A549 (cell line): ENCODE results near the gene AAMDC.
"Not testable (repeated sequence)": the region's sequence is repeated elsewhere in the genome, so short reads cannot be mapped to it uniquely, and the experiment has no call there.

Experiments
- FOSB ChIP-seq: fragments of 250-450 bp; sonication (Bioruptor Pico); IDR thresholded peaks from 2 replicates; pipeline ENCODE4 v1.5.0; 2020; ENCODE audit warnings: mild to moderate bottlenecking, moderate library complexity
- FOSL2 ChIP-seq, 2 experiments: fragments of 450-650 bp in 1 of 2; fragments of >200 bp in 1 of 2; sonication (Bioruptor Twin) in 1 of 2; formaldehyde crosslinking; IDR thresholded peaks; 2 replicates each; pipeline versions ENCODE4 v1.5.0 to v1.6.1; 2016 to 2020; ENCODE audit warnings: mild to moderate bottlenecking in 1 of 2, moderate library complexity in 1 of 2
- FOXS1 ChIP-seq: fragments of 250-450 bp; sonication (Bioruptor Pico); IDR thresholded peaks from 2 replicates; pipeline ENCODE4 v1.5.0; 2020; ENCODE audit warnings: mild to moderate bottlenecking, moderate library complexity
- POLR2A ChIP-seq: IDR thresholded peaks from 2 replicates; pipeline ENCODE4 v1.6.1; 2012; ENCODE audit warnings: mild to moderate bottlenecking, low read length
- RAD21 ChIP-seq, 2 experiments: fragments of >200 bp in 1 of 2; sonication (Bioruptor Twin) in 1 of 2; formaldehyde crosslinking in 1 of 2; IDR thresholded peaks in 1 of 2; conservative IDR thresholded peaks in 1 of 2; 2 replicates in 1 of 2; 3 replicates in 1 of 2; pipeline ENCODE4 v1.6.1; 2012 to 2018; ENCODE audit warnings: inconsistent platforms in 1 of 2
- SMC3 ChIP-seq: fragments of >200 bp; sonication (Bioruptor Twin); formaldehyde crosslinking; IDR thresholded peaks from 3 replicates; pipeline ENCODE4 v1.6.1; 2018; ENCODE audit warnings: inconsistent platforms
- TFCP2L1 ChIP-seq: fragments of 250-450 bp; sonication (Bioruptor Pico); IDR thresholded peaks from 2 replicates; pipeline ENCODE4 v1.5.0; 2021; ENCODE audit warnings: mild to moderate bottlenecking
- TF ChIP-seq, protein P1 (sequence below): fragments of >200 bp; sonication (Bioruptor Twin); formaldehyde crosslinking; IDR thresholded peaks from 3 replicates; pipeline ENCODE4 v1.5.1; 2016
- TF ChIP-seq, protein P2 (sequence below): fragments of 200-600 bp; sonication (generic); IDR thresholded peaks from 2 replicates; pipeline ENCODE4 v1.6.1; 2016; ENCODE audit warnings: antibody characterized with exemption, mild to moderate bottlenecking, moderate library complexity
- TF ChIP-seq, protein P3 (sequence below): IDR thresholded peaks from 2 replicates; pipeline ENCODE4 v1.6.1; 2012

DNA sequence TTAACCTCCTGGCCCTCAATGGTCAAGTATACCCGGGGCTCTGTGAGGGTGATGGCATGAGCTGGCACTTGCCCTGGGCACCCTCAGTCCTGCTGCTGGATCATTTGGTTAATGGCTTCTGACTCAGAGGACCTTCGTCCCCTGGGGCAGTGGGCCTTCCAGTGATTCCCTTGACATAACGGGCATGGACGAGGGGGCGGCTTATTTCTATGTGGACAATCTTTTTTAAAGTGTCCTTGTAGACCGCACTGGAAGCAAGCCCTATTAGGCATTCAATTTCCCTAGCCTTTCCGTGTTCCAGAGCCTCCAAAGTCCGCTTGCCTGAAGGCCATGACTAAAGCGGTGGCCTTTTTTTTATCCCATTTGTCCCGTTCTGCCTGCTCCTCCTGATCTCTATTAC is 40.5 kb downstream of the AAMDC start:
- TF ChIP-seq TFCP2L1 (CRISPR knock-in tag); FOSL2 (IDR thresholded peaks at IDR 0.05); FOSL2 (CRISPR knock-in tag; IDR thresholded peaks at IDR 0.05); FOSB (CRISPR knock-in tag); RAD21 (conservative IDR thresholded peaks at IDR 0.05 in 1 of 2, IDR thresholded peaks at IDR 0.05 in 1 of 2); SMC3; FOXS1; POLR2A: not testable (repeated sequence)
- TF ChIP-seq, protein P1, sequence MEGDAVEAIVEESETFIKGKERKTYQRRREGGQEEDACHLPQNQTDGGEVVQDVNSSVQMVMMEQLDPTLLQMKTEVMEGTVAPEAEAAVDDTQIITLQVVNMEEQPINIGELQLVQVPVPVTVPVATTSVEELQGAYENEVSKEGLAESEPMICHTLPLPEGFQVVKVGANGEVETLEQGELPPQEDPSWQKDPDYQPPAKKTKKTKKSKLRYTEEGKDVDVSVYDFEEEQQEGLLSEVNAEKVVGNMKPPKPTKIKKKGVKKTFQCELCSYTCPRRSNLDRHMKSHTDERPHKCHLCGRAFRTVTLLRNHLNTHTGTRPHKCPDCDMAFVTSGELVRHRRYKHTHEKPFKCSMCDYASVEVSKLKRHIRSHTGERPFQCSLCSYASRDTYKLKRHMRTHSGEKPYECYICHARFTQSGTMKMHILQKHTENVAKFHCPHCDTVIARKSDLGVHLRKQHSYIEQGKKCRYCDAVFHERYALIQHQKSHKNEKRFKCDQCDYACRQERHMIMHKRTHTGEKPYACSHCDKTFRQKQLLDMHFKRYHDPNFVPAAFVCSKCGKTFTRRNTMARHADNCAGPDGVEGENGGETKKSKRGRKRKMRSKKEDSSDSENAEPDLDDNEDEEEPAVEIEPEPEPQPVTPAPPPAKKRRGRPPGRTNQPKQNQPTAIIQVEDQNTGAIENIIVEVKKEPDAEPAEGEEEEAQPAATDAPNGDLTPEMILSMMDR, result not testable (repeated sequence)
- TF ChIP-seq, protein P2, sequence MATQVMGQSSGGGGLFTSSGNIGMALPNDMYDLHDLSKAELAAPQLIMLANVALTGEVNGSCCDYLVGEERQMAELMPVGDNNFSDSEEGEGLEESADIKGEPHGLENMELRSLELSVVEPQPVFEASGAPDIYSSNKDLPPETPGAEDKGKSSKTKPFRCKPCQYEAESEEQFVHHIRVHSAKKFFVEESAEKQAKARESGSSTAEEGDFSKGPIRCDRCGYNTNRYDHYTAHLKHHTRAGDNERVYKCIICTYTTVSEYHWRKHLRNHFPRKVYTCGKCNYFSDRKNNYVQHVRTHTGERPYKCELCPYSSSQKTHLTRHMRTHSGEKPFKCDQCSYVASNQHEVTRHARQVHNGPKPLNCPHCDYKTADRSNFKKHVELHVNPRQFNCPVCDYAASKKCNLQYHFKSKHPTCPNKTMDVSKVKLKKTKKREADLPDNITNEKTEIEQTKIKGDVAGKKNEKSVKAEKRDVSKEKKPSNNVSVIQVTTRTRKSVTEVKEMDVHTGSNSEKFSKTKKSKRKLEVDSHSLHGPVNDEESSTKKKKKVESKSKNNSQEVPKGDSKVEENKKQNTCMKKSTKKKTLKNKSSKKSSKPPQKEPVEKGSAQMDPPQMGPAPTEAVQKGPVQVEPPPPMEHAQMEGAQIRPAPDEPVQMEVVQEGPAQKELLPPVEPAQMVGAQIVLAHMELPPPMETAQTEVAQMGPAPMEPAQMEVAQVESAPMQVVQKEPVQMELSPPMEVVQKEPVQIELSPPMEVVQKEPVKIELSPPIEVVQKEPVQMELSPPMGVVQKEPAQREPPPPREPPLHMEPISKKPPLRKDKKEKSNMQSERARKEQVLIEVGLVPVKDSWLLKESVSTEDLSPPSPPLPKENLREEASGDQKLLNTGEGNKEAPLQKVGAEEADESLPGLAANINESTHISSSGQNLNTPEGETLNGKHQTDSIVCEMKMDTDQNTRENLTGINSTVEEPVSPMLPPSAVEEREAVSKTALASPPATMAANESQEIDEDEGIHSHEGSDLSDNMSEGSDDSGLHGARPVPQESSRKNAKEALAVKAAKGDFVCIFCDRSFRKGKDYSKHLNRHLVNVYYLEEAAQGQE, result not testable (repeated sequence)
- TF ChIP-seq, protein P3, sequence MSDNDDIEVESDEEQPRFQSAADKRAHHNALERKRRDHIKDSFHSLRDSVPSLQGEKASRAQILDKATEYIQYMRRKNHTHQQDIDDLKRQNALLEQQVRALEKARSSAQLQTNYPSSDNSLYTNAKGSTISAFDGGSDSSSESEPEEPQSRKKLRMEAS, result not testable (repeated sequence)
